ENCODE measurements around the gene TDRD12.
"Not testable (repeated sequence)": the region's sequence is repeated elsewhere in the genome, so short reads cannot be mapped to it uniquely, and the experiment has no call there.

TDRD12 gene

DNA sequence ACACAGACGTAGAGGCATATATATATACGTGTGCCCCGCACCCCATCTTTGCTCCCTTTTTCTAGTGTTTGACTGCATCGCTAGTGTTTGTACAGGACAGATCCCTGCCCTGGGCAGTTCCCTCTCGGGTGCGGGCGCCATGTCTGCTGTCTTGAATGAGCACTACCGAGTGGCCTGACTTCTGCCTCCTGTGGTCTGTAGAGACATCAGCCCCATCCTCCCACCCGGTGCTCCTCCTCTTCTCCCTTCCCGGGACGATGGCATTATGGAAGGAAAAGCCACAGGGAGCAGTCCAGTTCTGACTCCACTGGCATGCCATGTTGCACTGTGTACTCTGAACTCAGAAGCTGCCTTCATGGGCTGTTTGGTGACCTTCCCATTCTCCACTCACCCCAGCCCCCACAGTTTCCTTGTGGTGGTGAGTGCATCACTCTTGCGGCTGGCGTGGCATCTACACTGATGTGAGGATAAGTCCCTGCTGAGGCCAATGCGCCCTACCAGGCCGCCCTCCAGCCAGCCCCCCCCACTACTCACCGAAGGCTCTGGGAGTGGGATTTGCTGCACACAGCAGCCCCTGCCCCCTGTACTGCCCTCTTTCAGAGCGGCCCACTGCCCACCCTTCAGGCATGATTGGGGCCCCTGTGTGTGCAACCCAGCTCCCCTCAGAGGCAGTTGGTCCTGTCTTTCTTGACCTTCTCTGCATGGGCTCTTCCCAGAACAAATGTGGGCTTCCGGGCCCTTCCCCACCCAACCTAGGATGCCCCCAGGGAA is 25.2 kb downstream of the TDRD12 start:
- in situ Hi-C loops (cut with MboI; ENCODE audit: low sequenced_read_pairs): no loop called here
- no peaks in the 10 kb centered on the region for H3K9me3 ChIP-seq
- H3K4me1 ChIP-seq: no peaks in the 10 kb centered on the region
- DNase-seq (ENCODE audit: low spot score in 2 of 2): no peak
- no peak overlapping the region for H3K4me3 ChIP-seq
- H3K36me3 ChIP-seq (replicated peaks): no peaks in the 10 kb centered on the region
- peaks cover 3% of the 10 kb centered on the region; the same call in 1 of the 2 replicates for H3K27me3 ChIP-seq (ENCODE audit: low read depth)

DNA sequence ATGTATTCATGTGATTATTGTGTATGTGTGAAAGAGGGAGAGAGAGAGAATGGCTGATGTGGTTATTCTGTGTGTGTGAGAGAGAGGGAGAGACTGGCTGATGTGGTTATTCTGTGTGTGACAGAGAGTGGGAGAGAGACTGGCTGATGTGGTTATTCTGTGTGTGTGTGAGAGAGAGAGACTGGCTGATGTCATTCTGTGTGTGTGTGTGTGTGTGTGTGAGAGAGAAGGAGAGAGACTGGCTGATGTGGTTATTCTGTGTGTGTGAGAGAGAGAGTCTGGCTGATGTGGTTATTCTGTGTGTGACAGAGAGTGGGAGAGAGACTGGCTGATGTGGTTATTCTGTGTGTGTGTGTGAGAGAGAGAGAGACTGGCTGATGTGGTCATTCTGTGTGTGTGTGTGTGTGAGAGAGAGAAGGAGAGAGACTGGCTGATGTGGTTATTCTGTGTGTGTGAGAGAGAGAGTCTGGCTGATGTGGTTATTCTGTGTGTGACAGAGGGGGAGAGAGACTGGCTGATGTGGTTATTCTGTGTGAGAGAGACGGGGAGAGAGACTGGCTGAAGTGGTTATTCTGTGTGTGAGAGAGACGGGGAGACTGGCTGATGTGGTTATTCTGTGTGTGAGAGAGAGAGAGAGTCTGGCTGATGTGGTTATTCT is 26.2 kb downstream of the TDRD12 start:
- H3K36me3 ChIP-seq (replicated peaks); DNase-seq (ENCODE audit: low spot score in 2 of 2); H3K4me3 ChIP-seq; H3K27me3 ChIP-seq (ENCODE audit: low read depth); in situ Hi-C loops (cut with MboI; ENCODE audit: low sequenced_read_pairs); H3K4me1 ChIP-seq; H3K9me3 ChIP-seq: not testable (repeated sequence)

GRCh38 chr19:32746631-32747196 is 27.1 kb downstream of the TDRD12 start:
- H3K4me3 ChIP-seq; in situ Hi-C loops (cut with MboI; ENCODE audit: low sequenced_read_pairs); H3K36me3 ChIP-seq (replicated peaks); H3K9me3 ChIP-seq; DNase-seq (ENCODE audit: low spot score in 2 of 2); H3K4me1 ChIP-seq; H3K27me3 ChIP-seq (ENCODE audit: low read depth): not testable (repeated sequence)

GRCh38 chr19:32748497-32748896 is 28.9 kb downstream of the TDRD12 start:
- Histone ChIP-seq H3K27me3 (ENCODE audit: low read depth) (peaks cover 5% of the 10 kb centered on the region; the same call in 1 of the 2 replicates), H3K9me3 (no peaks in the 10 kb centered on the region), H3K4me3 (no peak overlapping the region), H3K36me3 (replicated peaks) (no peaks in the 10 kb centered on the region), H3K4me1 (no peaks in the 10 kb centered on the region)
- in situ Hi-C loops (cut with MboI; ENCODE audit: low sequenced_read_pairs): no loop called here
- DNase-seq (ENCODE audit: low spot score in 2 of 2): peak in 1 of 2 experiments; percentile 14

DNA sequence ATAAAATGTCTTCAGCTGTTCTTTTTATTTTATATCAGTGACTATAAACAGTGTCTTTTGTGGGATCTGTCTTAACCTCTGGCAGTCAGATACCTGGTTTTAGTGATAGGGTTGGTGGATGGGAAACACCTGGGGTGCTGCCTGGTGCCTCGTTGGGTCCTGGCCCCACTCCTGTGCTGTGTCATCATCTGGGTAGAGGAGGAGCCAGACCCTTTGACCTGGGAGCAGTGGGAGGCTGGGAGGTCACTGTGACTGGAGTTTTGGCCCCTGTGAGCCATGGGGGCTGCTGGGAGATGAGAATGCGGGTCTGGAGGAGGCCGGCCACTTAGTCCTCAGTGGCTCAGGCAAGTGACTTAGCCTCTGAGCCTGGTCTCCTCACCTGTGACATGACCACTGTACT is 29.4 kb downstream of the TDRD12 start:
- in situ Hi-C loops (cut with MboI; ENCODE audit: low sequenced_read_pairs): no loop called here
- Histone ChIP-seq H3K9me3 (no peaks in the 10 kb centered on the region), H3K36me3 (replicated peaks) (no peaks in the 10 kb centered on the region), H3K27me3 (ENCODE audit: low read depth) (peaks cover 5% of the 10 kb centered on the region; the same call in 1 of the 2 replicates), H3K4me3 (no peak overlapping the region), H3K4me1 (no peaks in the 10 kb centered on the region)
- no peak for DNase-seq (ENCODE audit: low spot score in 2 of 2)

GRCh38 chr19:32749361-32749760 is 29.8 kb downstream of the TDRD12 start:
- no peaks in the 10 kb centered on the region for H3K36me3 ChIP-seq (replicated peaks)
- peaks cover 5% of the 10 kb centered on the region; the same call in 1 of the 2 replicates for H3K27me3 ChIP-seq (ENCODE audit: low read depth)
- DNase-seq (ENCODE audit: low spot score in 2 of 2): no peak
- in situ Hi-C loops (cut with MboI; ENCODE audit: low sequenced_read_pairs): no loop called here
- H3K9me3 ChIP-seq: no peaks in the 10 kb centered on the region
- no peak overlapping the region for H3K4me3 ChIP-seq
- H3K4me1 ChIP-seq: no peaks in the 10 kb centered on the region

GRCh38 chr19:32750441-32751055 is 31.0 kb downstream of the TDRD12 start:
- DNase-seq (ENCODE audit: low spot score in 2 of 2): no peak
- Histone ChIP-seq H3K9me3 (no peaks in the 10 kb centered on the region), H3K4me1 (no peaks in the 10 kb centered on the region), H3K4me3 (no peak overlapping the region), H3K36me3 (replicated peaks) (no peaks in the 10 kb centered on the region), H3K27me3 (ENCODE audit: low read depth) (peaks cover 5% of the 10 kb centered on the region; the same call in 1 of the 2 replicates)
- in situ Hi-C loops (cut with MboI; ENCODE audit: low sequenced_read_pairs): no loop called here

- Histone ChIP-seq H3K36me3 (replicated peaks) (no peaks in the 10 kb centered on the region), H3K4me1 (no peaks in the 10 kb centered on the region), H3K4me3 (no peak overlapping the region), H3K9me3 (no peaks in the 10 kb centered on the region), H3K27me3 (ENCODE audit: low read depth) (peaks cover 5% of the 10 kb centered on the region; the same call in 1 of the 2 replicates)
- no peak for DNase-seq (ENCODE audit: low spot score in 2 of 2)
- in situ Hi-C loops (cut with MboI; ENCODE audit: low sequenced_read_pairs): no loop called here
These were observed 31.5 kb downstream of the TDRD12 start for GRCh38 chr19:32751066-32751465.

DNA sequence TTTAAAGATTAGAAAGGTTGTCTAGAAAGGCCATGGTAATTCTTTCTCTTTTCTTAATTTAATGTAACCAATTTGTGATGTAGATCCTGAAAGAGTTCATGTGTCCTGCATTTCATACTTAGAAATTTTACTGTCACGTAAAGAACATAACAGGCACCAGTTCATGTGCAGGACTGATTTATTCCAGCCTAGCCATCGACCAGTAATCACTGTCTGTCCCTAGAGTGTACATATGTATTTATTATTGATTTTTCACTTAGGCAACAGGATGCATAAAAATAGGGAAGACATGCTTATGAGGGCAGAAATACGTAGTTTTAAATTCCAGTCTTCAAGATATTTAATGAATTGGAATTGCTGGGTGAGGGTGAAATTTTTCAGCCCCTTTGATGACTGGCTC is 37.6 kb downstream of the TDRD12 start:
- Histone ChIP-seq H3K27me3 (ENCODE audit: low read depth) (no peaks in the 10 kb centered on the region), H3K4me1 (no peaks in the 10 kb centered on the region), H3K4me3 (no peak overlapping the region), H3K36me3 (replicated peaks) (no peaks in the 10 kb centered on the region), H3K9me3 (no peaks in the 10 kb centered on the region)
- in situ Hi-C loops (cut with MboI; ENCODE audit: low sequenced_read_pairs): no loop called here
- DNase-seq (ENCODE audit: low spot score in 2 of 2): no peak

- H3K27me3 ChIP-seq (ENCODE audit: low read depth); H3K4me1 ChIP-seq; in situ Hi-C loops (cut with MboI; ENCODE audit: low sequenced_read_pairs); H3K9me3 ChIP-seq; H3K4me3 ChIP-seq; DNase-seq (ENCODE audit: low spot score in 2 of 2); H3K36me3 ChIP-seq (replicated peaks): not testable (repeated sequence)
These were observed 45.8 kb downstream of the TDRD12 start for GRCh38 chr19:32765365-32765764.

DNA sequence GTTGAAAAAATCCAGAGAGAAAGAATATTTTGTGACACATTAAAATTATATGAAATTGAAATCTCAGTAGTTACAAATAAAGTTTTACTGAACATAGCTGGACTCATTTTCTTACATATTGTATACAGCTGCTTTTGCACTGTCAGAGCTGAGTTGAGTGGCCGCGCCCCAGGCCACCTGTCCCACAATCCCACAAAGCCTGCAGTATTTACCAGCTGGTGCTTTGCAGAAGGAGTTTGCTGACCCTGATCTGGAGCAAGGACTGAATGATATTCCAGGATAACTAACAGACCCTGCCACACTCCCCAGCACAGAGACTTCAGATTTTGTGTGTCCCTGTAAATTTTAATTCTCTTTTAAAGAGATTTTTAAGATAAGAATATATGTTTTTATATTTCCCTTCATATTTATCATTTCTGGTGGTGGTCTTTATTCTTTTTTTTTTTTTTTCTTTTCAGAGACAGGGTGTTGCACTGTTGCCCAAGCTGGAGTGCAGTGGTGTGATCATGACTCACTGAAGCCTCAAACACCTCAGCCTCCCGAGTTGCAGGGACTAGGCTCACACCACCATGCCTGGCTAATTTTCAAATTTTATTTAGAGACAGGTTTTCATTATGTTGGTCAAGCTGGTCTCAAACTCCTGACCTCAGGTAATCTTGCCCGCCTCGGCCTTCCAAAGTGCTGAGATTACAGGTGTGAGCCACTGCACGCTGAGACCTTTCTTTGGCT is 48.5 kb downstream of the TDRD12 start:
- H3K4me1 ChIP-seq: no peaks in the 10 kb centered on the region
- H3K27me3 ChIP-seq (ENCODE audit: low read depth): no peaks in the 10 kb centered on the region
- H3K36me3 ChIP-seq (replicated peaks): no peaks in the 10 kb centered on the region
- no peak overlapping the region for H3K4me3 ChIP-seq
- in situ Hi-C loops (cut with MboI; ENCODE audit: low sequenced_read_pairs): no loop called here
- no peak for DNase-seq (ENCODE audit: low spot score in 2 of 2)
- no peaks in the 10 kb centered on the region for H3K9me3 ChIP-seq

- in situ Hi-C loops (cut with MboI; ENCODE audit: low sequenced_read_pairs): no loop called here
- Histone ChIP-seq H3K9me3 (no peaks in the 10 kb centered on the region), H3K4me3 (no peak overlapping the region), H3K27me3 (ENCODE audit: low read depth) (no peaks in the 10 kb centered on the region), H3K36me3 (replicated peaks) (no peaks in the 10 kb centered on the region), H3K4me1 (no peaks in the 10 kb centered on the region)
- no peak for DNase-seq (ENCODE audit: low spot score in 2 of 2)
These were observed 52.0 kb downstream of the TDRD12 start for GRCh38 chr19:32771596-32771995.

- H3K36me3 ChIP-seq (replicated peaks): no peaks in the 10 kb centered on the region
- no peaks in the 10 kb centered on the region for H3K4me1 ChIP-seq
- in situ Hi-C loops (cut with MboI; ENCODE audit: low sequenced_read_pairs): no loop called here
- DNase-seq (ENCODE audit: low spot score in 2 of 2): no peak
- H3K9me3 ChIP-seq: no peaks in the 10 kb centered on the region
- H3K27me3 ChIP-seq (ENCODE audit: low read depth): no peaks in the 10 kb centered on the region
- H3K4me3 ChIP-seq: no peak overlapping the region
These were observed 53.6 kb downstream of the TDRD12 start for GRCh38 chr19:32773126-32773525.

Data from HAP-1 (cell line).